CD4-positive, alpha-beta T cell treated with Interleukin-6 for 4 hours (primary cell): ENCODE data around the gene CSNK2A1.
"Not testable (repeated sequence)": the region's sequence is repeated elsewhere in the genome, so short reads cannot be mapped to it uniquely, and the experiment has no call there.

Experiments used
- DNase-seq: peaks from one replicate; pipeline ENCODE4 v3.0.0-alpha.2; 2020; ENCODE audit warnings: mixed read lengths

Gene CSNK2A1

DNA sequence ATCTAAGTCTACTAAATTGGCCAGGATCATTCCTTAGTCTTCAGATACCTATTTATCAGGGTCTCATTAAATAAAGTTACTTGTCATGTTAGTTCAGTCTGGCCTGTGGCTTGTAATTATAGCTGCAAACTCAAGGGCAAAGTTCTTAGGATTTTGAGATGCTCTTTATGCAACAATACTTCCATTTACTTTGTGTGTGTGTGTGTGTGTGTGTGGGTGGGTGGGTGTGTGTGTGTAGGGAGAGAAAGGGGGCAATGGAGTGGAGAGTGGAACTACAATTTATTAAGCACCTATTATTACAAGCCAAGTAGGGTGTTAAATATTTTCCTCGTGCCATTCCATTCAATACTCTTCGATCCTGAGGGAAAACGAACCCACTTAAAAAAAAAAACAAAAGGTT lies 63.5 kb downstream of the CSNK2A1 start:
- DNase-seq: no peak

DNA sequence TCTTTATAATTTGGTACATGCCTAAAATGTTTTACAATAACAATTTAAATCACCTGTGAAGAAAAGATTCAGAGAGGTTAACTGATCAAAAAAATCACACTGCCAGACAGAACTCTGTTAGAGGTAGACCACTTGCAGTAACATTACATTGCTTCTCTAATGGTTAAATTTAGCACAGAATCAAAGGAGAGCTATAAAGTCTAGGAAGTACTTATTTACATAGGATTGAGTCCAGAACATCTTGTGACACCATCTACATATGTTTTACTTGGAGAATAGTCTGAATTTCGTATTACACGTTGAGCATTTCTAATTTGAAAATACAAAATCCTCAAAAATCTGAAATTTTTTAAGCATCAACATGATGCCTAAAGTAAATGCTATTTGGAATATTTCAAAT lies 64.1 kb downstream of the CSNK2A1 start:
- DNase-seq: no peak

DNA sequence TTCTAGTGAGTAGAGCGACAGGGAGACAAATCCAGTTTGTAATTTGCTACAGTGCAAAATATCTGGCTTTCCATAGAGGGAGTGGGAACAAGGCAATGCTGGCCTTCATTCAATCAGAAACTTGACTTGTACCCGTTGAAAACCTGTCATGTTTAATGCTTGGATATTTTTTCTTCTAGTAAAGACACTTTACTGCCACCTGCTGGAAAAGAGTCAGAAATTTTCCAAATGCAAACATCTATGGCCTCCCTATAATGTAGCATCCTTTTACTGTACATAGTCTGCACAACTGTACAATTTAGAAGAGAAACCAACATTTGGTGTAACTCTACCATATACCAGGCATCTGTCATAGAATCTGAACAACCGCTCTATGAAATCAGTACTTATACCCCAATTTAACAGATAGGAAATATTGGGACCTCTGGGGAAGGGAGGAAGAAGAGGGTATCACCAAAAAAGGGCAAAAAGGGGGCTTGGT lies 64.6 kb downstream of the CSNK2A1 start:
- DNase-seq: peak; percentile 44

DNA sequence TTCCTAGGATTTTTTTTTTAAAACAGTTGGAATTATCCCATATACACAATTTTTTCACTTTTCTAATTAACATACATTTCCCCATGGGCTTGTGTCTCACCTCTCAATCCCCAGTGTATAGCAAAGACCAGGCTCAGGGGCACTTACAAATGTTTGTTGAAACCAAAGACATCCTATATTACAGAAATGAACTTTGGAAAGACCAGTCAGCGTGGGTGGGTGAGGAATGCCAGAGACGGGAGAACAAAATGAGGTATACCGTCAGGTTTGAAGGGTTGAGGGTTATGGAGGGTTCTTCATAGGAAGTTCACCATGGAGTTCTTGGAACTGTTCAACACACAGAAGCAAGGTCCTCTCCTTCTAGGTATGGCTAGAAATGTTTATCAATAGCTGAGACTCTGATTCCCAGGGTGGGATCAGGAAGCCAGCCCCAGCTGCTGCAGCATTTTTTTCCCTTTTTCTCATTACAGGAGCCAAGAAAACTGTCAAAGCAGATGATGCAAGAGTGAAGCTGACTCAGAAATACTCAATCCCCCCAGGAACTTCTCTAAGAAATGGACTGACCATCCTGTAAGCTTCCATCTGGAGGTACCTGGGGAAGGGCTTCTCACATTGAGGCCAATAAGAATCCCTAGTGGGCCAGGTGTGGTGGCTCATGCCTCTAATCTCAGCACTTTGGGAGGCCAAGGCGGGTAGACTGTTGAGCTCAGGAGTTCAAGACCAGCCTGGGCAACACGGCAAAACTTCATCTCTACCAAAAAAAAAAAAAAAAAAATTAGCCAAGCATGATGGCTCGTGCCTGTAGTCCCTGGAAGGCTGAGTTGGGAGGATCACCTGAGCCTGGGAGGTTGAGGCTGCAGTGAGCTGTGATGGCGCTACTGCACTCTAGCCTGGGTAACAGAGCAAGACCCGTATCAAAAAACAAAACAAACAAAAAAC lies 65.3 kb downstream of the CSNK2A1 start:
- DNase-seq: no peak

DNA sequence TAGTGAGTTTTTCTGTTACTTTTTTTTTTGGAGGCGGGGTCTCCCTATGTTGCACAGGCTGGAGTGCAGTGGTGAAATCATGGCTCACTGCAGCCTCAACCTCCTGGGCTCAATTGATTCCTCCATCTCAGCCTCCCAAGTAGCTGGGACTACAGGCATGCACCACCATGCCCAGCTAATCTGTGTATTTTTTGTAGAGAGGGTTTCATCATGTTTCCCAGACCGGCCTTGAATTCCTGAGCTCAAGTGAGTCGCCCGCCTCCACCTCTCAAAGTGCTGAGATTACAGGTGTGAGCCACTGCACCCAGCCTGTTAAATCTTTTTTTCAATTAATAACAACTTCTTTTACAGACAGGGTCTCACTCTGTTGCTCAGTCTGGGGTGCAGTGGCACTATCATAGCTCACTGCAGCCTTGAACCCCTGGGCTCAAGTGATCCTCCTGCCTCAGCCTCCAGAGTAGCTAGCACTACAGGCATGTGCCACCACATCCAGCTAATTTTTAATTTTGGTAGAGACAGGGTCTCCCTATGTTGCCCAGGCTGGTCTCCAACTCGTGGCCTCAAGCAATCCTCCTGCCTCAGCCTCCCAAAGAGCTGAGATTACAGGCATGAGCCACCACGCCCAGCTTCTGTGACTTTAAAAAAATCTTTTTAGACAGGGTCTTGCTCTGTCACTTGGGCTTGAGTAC lies 66.9 kb downstream of the CSNK2A1 start:
- not testable (repeated sequence) for DNase-seq

DNA sequence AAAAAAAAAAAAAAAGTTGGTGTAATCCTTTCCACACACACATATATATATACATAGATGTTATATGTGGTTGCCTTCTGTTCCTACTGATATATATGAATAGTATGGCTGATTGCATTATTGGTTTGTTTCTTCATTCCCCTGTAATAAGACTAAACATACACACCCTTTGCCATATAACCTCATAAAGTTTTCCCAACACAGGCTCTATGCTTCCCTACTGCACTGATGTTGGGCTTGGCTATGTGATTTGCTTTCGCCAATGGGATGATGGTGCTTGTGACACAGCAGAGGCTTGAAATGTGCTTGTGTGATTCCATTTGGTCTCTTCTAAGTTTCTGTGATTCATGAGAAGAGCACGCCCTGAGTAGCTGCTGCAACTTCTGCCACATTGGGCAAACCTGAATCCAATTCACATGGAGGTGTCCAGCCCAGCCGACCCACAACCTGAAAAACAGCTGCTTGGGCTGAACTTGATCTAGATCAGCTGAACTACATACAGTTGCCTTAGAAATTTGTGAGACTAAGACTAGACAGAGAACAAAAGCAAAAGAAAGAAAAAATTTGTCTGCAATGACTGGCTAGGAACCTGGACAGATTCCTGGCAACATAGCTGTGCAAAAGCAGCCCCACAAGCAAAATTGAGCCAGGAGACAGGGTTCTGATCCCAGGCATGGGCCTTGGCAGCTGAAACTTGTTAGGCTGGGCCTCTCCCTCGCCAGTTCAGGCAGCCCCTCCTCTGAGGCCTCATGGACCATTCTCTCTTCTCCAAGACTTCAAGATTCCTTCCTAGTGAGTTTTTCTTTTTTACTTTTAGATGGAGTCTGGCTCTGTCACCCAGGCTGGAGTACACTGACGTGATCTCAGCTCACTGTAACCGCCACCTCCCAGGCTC lies 67.9 kb downstream of the CSNK2A1 start:
- no peak for DNase-seq

DNA sequence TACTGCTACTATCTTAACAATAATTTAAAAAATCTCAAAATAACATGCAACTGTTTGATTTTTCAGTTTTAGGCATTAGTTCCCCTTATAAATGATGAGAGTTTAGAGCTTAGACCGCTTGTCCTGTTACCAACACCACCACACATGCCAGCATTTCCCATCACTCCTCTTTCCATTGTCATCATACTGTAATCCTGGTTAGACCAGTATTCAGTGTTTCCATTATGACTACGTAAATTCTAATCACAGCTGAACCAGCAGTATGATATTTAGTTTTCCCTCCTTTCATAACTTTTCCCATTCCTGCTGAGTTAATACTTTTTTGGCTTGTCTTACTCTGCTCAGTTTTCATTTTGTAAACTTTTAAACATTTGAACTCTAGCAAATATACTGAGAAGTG lies 69.0 kb downstream of the CSNK2A1 start:
- no peak for DNase-seq

DNA sequence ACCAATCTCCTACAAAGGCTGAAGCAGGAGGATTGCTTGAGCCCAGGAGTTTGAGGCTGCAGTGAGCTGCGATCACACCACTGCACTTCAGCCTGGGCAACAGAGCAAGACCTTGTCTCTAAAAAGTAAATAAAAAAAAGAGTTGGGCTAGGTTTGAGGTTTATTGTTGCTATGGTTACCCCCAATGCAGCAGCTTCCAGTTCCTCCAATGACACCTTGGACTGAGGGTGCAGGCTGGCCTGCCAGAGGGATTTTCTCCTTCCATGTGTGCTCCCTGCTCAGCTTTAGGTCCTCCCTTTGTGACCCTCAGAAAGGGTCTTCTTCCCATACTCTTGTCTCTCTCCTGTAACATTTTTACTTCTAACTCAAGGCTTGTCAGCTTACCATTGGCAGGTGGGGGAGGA lies 70.7 kb downstream of the CSNK2A1 start:
- DNase-seq: no peak

DNA sequence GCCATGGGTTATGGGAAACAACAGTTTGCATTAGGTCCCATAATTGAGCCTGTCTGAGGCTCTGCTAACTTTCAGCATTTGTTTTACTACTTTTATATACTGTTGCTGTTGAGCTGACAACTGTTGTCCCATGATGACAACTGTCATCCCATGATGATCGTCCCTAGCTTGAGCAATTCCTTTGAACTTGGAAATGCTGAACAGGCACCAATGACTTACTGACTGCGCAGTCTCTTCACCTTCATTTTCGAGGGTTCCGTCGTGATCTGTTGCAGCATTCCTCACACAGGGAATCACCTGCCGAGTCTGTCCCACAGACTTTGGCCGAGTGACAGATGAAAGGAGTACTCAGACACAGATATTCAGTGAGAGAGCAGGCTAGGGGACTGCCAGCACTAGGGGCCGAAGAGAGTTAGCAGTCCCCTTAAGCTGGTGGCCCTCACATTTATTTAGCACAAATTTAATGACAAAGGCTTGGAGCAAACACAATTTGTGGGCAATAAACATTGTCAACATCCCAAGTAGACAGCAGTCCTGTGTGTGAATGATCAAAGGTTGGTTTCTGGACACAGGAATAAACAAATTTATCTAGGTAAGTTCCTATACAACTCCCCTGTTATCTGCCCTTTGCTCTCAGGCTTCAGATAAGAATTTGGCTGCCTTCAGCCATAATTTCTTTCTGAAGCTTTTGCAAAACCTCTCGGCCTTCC lies 71.3 kb downstream of the CSNK2A1 start:
- no peak for DNase-seq

DNA sequence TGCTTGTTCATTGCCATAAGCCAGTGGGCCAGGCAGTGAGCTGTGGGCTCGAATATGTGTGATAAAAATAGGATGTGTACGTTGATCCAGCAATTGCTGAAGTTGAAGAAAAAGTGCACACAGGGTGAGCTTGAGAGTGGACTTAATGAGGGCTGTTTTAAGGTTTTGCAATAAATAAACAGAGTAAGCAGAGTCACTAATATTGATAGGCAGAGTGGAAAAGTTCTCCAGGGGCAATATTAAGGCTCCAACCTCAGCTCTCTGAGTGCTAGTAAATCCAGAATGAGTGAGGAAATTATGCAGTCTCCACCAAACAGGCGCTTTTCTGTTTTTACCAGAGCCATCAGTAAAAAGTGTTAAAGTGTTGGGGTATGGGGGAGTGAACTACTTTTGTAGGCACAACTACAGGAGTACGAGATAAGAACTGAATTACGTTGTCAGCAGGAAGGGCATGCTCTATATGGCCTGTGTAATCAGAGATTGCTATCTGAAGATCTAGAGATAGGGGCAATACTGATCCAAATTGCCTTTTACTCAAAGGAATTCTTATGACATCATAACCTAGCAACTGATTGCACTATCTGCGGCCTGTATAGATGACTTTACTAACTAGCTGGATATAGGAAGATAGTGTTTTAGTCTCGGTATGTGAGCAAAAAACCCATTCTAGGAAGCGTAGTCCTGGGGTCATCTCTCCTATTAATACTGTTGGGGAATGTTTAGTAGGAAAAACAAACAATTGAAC lies 73.7 kb downstream of the CSNK2A1 start:
- no peak for DNase-seq

DNA sequence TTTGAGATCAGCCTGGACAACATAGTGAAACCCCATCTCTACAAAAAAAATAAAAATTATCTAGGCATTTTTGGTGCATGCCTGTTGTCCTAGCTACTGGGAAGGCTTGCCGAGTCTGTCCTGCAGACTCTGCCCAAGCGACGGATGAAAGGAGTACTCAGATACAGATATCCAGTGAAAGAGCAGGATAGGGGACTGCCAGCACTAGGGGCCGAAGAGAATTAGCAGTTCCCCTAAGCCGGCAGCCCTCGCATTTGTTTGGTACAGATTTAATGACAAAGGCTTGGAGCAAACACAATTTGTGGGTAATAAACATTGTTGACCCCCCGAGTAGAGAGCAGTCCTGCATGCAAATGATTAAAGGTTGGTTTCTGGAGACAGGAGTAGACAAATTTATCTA lies 75.8 kb downstream of the CSNK2A1 start:
- no peak for DNase-seq

DNA sequence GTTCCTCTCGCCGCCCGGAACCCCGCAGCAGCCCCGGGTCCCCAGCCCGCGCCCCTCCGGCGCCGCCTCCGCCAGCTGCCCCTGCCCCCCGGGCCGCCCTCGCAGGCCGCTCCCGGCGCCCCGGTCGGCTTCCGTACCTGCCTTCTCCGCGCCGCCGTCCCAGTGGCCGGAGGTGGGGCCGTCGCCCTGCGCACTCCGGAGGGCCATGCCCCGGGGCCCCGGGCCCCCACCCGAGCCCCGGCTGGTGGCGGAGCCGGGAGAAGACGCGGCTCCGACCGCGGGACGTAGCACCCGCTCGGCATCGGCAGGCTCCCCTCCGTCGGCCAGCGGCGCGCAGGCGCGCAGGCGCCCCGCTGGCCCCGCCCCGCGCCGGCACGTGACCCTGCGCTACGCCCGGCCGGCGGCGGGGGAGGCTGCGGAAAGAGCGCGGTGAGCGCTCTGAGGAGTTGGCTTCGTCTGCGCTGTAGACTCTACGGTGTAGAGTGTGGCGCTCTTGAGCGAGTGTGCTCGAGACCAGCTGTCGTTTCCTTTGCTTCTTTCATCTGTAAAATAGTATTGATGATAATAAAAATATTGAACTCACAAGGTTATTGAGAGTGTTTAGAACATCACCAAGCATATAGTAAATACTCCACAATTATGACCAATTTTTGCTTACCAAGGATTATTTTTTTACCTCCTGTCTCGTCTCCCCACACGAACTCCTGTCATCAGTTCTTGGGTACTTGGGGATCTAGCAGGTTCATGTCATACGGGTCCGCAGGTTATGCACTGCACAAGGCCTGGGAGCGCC lies 81.2 kb downstream of the CSNK2A1 start, which contains the start of gene TBC1D20:
Gene TBC1D20 (minus strand): TSS at position 335 of the 793 bp plus-strand sequence. CDS start 128 bp downstream, at position 207.
- DNase-seq: peak; percentile 89

DNA sequence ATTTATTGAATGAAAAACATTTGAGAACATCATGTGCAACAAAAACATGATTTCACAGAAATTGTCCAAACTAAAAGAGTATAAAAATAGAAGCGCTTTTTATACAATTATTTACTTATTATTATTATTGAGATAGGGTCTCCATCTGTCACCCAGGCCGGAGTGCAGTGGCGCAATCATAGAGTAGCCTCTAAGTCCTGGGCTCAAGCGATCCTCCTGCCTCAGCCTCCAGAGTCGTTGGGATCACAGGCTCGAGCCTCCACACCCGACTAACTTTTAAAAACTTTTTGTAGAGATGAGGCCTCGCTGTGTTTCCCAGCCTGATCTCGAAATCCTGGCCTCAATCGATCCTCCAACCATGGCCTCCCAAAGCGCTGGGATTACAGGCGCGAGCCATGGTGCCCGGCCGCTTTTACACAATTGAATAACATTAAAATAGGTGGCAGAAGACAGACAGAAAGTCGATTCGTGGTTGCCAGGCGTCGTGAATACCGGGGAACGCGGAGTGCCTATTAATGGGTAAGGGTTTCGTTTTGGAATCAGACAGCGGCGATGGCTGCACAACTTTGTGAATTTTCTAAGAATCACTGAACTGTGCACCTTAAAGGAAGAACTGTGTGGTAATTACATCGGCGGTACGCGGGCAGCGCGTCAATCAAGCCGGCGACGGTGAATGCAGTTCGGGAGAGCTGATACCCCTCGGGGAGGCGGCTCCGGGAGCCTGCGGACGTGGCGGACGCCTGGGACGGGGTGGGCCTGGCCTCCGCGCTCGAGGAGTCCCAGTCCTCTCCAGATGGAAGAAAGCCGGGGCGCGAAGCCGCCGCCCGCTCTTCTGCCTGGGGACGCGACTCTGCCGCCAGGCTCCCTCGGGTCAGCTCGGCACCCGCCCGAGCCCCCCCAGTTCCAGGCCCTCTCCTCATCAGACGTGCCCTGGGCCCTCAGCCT lies 82.1 kb downstream of the CSNK2A1 start:
- DNase-seq: peak; percentile 57

DNA sequence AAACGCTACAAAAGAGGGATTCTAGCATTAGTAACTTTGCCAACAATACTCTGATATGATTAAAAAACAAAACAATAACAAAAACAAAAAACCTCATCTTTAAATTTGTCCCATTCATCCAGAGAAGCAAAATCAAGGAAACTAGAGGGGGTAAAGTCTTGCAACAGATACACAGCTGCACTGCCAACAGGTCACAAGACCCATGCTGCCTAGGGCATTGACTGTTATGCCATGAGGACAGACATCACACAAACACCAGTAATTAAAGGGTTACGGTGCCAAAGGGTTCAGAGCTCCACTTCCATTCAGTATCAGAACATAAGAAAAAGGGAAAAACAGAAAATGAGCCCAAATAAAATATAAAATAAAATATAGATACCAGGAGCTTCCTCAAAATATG lies 82.9 kb downstream of the CSNK2A1 start:
- no peak for DNase-seq

DNA sequence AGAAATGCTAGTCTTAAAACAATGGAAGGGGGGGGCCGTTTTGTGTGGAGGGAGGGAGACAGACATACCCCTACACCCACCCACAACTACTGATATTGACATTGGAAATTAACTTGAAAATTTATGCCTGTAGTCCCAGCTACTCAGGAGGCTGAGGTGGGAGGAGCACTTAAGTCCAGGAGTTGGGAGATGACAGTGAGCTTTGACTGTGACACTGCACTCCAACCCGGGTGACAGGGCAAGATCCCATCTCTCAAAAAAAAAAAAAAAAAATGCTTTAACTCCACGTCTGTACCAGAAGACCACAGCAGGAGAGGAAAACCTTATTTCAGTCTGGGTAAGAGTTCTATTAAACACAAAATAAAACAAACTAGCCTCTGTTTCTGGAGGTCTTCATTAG lies 83.4 kb downstream of the CSNK2A1 start:
- no peak for DNase-seq

DNA sequence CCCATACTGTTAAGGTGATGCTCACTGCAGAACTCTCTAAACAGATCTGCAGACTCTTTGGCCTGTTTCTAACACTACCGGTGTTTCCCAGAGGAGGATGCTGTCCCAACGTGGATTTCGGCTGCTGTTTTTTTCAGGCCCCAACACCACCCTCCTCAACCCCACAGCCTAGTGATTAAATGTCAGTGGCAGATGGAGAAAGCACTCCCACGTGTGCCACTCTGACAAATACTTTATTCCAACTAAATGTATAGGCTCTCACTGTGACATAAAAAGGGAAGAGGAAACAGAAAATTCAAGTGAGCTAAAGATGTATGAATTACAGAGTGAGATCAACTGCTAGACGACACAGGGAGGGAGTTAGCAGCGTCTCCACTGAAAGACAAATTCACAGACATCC lies 84.8 kb downstream of the CSNK2A1 start:
- DNase-seq: no peak

DNA sequence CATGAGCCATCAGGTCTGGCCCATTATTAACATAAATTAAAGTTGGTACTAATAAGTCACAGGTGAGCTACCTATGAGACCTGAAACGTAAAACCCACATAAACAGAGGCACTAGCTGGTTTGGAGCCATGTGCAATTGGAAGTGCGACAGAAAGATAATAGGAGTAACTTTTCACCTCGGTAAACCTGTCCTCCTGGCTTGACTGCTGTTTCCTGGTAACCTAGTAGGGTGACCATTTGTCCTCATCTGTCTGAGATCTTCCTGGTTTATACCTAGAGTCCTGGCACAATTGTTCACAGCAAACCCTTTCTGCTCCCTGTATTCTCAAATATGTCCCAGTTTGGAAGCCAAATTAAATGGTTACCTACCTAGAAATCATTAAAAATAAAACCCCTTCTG lies 88.6 kb downstream of the CSNK2A1 start:
- DNase-seq: no peak

DNA sequence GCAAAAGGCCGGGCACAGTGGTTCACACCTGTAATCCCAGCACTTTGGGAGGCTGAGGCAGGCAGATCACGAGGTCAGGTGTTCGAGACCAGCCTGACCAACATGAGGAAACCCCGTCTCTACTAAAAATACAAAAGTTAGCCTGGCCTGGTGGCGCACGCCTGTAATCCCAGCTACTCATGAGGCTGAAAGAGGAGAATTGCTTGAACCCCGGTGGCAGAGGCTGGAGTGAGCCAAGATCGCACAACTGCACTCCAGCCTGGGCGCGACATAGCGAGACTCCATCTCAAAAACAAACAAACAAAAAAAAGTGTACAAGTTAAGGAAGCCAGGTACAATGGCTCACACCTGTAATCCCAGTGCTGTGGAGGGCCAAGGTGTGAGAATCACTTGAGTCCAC lies 91.6 kb downstream of the CSNK2A1 start:
- not testable (repeated sequence) for DNase-seq
